PC-3 (cell line): ENCODE measurements around the gene L1TD1. TPM values are rescaled to one million over a fixed set of nuclear protein-coding genes. Genes with fewer than 3 reads are reported as not detected.

Experiments used
- ATAC-seq: fragments of 200-7000 bp; cut with Tn5 transposase; 2 replicates; pipeline ENCODE4 v1.9.1; 2020; ENCODE audit warnings: mild to moderate bottlenecking, moderate library complexity
- BruUV-seq: library from RNA; stranded (reverse); fragments of 400-500 nt; replicated peaks from 2 replicates; lab custom pipeline; 2021; lab: Mats Ljungman, UMichigan
- CTCF ChIA-PET: fragments of 300-600 bp; sonication (Branson Sonifier 250); formaldehyde crosslinking; loops from one replicate; lab custom pipeline; 2022; ENCODE audit warnings: antibody characterized with exemption; lab: Charles Lee
- POLR2A ChIA-PET: fragments of 300-600 bp; sonication (Branson Sonifier 250); formaldehyde crosslinking; loops from one replicate; lab custom pipeline; 2022; ENCODE audit warnings: antibody characterized with exemption; ENCODE audit not compliant: unreplicated experiment; lab: Charles Lee
- DNase-seq: peaks from one replicate; pipeline ENCODE4 v3.0.0-alpha.2; 2015
- H2AFZ ChIP-seq: fragments of 300-600 bp; sonication (generic); 2 replicates; pipeline ENCODE4 v1.6.0; 2016; ENCODE audit warnings: antibody characterized with exemption, low read length
- H3F3A ChIP-seq: fragments of 300-600 bp; sonication (generic); one replicate; pipeline ENCODE4 v1.6.0; 2017; ENCODE audit warnings: antibody characterized with exemption, low read length, control low read depth, mild to moderate bottlenecking; ENCODE audit not compliant: unreplicated experiment
- H3K27ac ChIP-seq: fragments of 300-600 bp; sonication (generic); 2 replicates; pipeline ENCODE4 v1.5.1; 2016; ENCODE audit warnings: mild to moderate bottlenecking, low read length
- H3K27me3 ChIP-seq: fragments of 300-600 bp; sonication (generic); 2 replicates; pipeline ENCODE4 v1.6.1; 2016; ENCODE audit warnings: low read length, mixed read lengths
- H3K36me3 ChIP-seq: fragments of 300-600 bp; sonication (generic); 2 replicates; pipeline ENCODE4 v1.6.1; 2016; ENCODE audit warnings: low read depth, mixed run types, low read length, mixed read lengths
- H3K4me1 ChIP-seq: fragments of 300-600 bp; sonication (generic); 2 replicates; pipeline ENCODE4 v1.5.1; 2016; ENCODE audit warnings: low read length; ENCODE audit not compliant: insufficient read depth
- H3K4me2 ChIP-seq: fragments of 300-600 bp; sonication (generic); 2 replicates; pipeline ENCODE4 v1.6.0; 2016; ENCODE audit warnings: low read length
- H3K4me3 ChIP-seq: fragments of 300-600 bp; sonication (generic); 2 replicates; pipeline ENCODE4 v1.5.1; 2016; ENCODE audit warnings: mild to moderate bottlenecking, low read length, mixed read lengths
- H3K79me2 ChIP-seq: fragments of 300-600 bp; sonication (generic); 2 replicates; pipeline ENCODE4 v1.6.1; 2017; ENCODE audit warnings: low read length, mixed read lengths
- H3K9ac ChIP-seq: fragments of 300-600 bp; sonication (generic); 2 replicates; pipeline ENCODE4 v1.6.0; 2016; ENCODE audit warnings: mild to moderate bottlenecking, low read length
- H3K9me2 ChIP-seq: fragments of 300-600 bp; sonication (generic); replicated peaks from 2 replicates; pipeline ENCODE4 v1.6.1; 2016; ENCODE audit warnings: mixed run types, low read length, mixed read lengths
- H3K9me3 ChIP-seq: fragments of 300-600 bp; sonication (generic); 2 replicates; pipeline ENCODE4 v1.6.1; 2016; ENCODE audit warnings: low read length, mixed read lengths
- H4K20me1 ChIP-seq: fragments of 300-600 bp; sonication (generic); 2 replicates; pipeline ENCODE4 v1.6.1; 2016; ENCODE audit warnings: low read length, mixed read lengths
- CTCF ChIP-seq: fragments of 300-600 bp; sonication (generic); conservative IDR thresholded peaks from 2 replicates; pipeline ENCODE4 v1.5.1; 2017; ENCODE audit warnings: antibody characterized with exemption, low read depth, mild to moderate bottlenecking, low read length
- EZH2 ChIP-seq: fragments of 300-600 bp; sonication (generic); IDR thresholded peaks from one replicate; pipeline ENCODE4 v1.6.1; 2017; ENCODE audit warnings: antibody characterized with exemption, mild to moderate bottlenecking, low read length; ENCODE audit not compliant: unreplicated experiment
- EZH2phosphoT487 ChIP-seq: fragments of 300-600 bp; sonication (generic); IDR thresholded peaks from 2 replicates; pipeline ENCODE4 v1.6.1; 2018; ENCODE audit warnings: mild to moderate bottlenecking, antibody characterized with exemption, low read length, borderline replicate concordance
- intact Hi-C: fragments of 100-400 bp; cut with micrococcal nuclease; formaldehyde crosslinking; loops from 2 replicates; pipeline ENCODE4 v1.9.0; 2023
- total RNA-seq: library from RNA; depleted of rRNA; stranded (reverse); fragments of >200 nt; gene quantifications from 2 replicates; pipeline ENCODE4 v1.2.3, GENCODE V29; 2014

The L1TD1 gene
- total RNA-seq, 1 experiment from 2014 or later = not detected

DNA sequence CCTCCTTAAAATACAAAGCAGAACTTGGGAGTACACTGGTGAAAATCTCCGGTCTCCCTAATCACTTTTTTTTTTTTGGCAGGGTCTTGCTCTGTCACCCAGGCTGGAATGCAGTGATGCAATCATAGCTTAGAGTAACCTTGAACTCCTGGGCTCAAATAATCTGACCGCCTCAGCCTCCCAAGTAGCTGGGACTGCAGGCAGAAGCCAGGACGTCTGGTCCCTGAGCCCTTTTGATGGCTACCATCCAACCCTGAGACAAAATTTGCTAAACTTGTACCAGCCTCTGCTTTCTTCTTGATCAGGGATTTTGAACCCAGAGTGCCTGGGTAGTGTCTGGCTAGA lies 4.1 kb downstream of the L1TD1 start:
- H3K27me3 ChIP-seq = no peaks in the 10 kb centered on the region
- POLR2A ChIA-PET = no interaction called here
- CTCF ChIA-PET = no interaction called here

DNA sequence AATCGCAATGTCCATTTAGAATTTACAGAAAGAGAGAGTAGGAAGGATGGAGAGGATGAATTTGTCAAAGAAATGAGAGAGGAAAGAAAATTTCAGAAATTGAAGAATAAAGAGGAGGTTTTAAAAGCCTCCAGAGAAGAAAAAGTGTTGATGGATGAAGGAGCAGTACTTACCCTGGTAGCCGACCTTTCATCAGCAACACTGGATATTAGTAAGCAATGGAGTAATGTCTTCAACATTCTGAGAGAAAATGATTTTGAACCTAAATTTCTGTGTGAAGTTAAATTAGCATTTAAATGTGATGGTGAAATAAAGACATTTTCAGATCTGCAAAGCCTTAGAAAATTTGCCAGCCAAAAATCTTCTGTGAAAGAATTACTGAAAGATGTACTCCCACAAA lies 12.5 kb downstream of the L1TD1 start:
- Histone ChIP-seq H3K4me1 (peaks cover 10% of the 10 kb centered on the region), H3K27ac (no peak overlapping the region), H3K79me2 (no peaks in the 10 kb centered on the region), H3K4me3 (no peak overlapping the region), H3K9me2 (no peaks in the 10 kb centered on the region), H3K27me3 (no peaks in the 10 kb centered on the region), H4K20me1 (no peaks in the 10 kb centered on the region), H3K36me3 (no peaks in the 10 kb centered on the region), H3F3A (no peaks in the 10 kb centered on the region), H2AFZ (no peak overlapping the region), H3K9me3 (peaks cover 9% of the 10 kb centered on the region; the same call in 1 of the 2 replicates), H3K4me2 (no peak overlapping the region), H3K9ac (no peak overlapping the region)
- TF ChIP-seq EZH2 (no peak), EZH2phosphoT487 (no peak), CTCF (no peak)
- no peak for DNase-seq
- CTCF ChIA-PET = no interaction called here
- ATAC-seq = no peak
- no TSS peak for BruUV-seq
- intact Hi-C loops = no loop called here
- POLR2A ChIA-PET = no interaction called here

More for the DNA sequence above, 4.1 kb downstream of the L1TD1 start:
- Histone ChIP-seq H3F3A (no peaks in the 10 kb centered on the region), H3K9me2 (no peaks in the 10 kb centered on the region), H2AFZ (no peak overlapping the region), H3K27ac (no peak overlapping the region), H3K4me3 (no peak overlapping the region), H3K36me3 (no peaks in the 10 kb centered on the region), H3K4me1 (no peaks in the 10 kb centered on the region), H3K79me2 (no peaks in the 10 kb centered on the region), H3K9me3 (no peaks in the 10 kb centered on the region), H4K20me1 (no peaks in the 10 kb centered on the region), H3K4me2 (no peak overlapping the region), H3K9ac (no peak overlapping the region)
- no peak for TF ChIP-seq CTCF
- TF ChIP-seq EZH2 = no peak
- TF ChIP-seq EZH2phosphoT487 = no peak
- no TSS peak for BruUV-seq
- intact Hi-C loops = no loop called here
- no peak for DNase-seq
- ATAC-seq = no peak

DNA sequence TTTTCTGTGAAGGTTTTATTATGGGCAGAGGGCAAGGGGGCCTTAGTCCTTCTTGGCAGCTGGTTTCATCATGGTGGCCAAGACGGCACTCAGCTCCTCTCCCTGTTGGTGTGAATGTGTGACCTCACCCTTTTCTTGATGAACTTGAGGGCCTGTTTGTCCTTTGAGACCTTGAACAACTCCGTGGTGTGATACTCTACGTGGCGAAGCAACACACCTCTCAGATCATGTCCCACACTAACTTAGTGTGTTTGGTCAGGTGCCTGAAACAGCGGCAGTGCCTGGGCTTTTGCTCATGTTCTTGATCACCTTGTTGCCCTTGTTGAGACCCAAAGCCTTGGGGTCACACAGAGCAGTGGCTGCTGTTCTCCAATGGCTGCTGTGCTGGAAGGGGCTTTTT lies 13.4 kb downstream of the L1TD1 start:
- intact Hi-C loops = no loop called here
- Histone ChIP-seq H3K36me3 (no peaks in the 10 kb centered on the region), H3K9me2 (no peaks in the 10 kb centered on the region), H3K9me3 (peaks cover 9% of the 10 kb centered on the region; the same call in 1 of the 2 replicates), H3K27ac (no peak overlapping the region), H3K27me3 (no peaks in the 10 kb centered on the region), H3K79me2 (no peaks in the 10 kb centered on the region), H3K4me1 (peaks cover 10% of the 10 kb centered on the region), H3K4me3 (no peak overlapping the region), H3F3A (no peaks in the 10 kb centered on the region), H2AFZ (no peak overlapping the region), H4K20me1 (no peaks in the 10 kb centered on the region), H3K4me2 (no peak overlapping the region), H3K9ac (no peak overlapping the region)
- POLR2A ChIA-PET = no interaction called here
- no TSS peak for BruUV-seq
- DNase-seq (no peak), ATAC-seq (no peak)
- TF ChIP-seq EZH2phosphoT487 (no peak), CTCF (no peak), EZH2 (no peak)
- CTCF ChIA-PET = no interaction called here
